ENCODE measurements around the gene JAG1. TPM values are rescaled to one million over a fixed set of nuclear protein-coding genes. Genes with fewer than 3 reads are reported as not detected.

Gene JAG1
- total RNA-seq, 4 donors from 2014 or later: 89.6 to 182 (median 123) TPM

DNA sequence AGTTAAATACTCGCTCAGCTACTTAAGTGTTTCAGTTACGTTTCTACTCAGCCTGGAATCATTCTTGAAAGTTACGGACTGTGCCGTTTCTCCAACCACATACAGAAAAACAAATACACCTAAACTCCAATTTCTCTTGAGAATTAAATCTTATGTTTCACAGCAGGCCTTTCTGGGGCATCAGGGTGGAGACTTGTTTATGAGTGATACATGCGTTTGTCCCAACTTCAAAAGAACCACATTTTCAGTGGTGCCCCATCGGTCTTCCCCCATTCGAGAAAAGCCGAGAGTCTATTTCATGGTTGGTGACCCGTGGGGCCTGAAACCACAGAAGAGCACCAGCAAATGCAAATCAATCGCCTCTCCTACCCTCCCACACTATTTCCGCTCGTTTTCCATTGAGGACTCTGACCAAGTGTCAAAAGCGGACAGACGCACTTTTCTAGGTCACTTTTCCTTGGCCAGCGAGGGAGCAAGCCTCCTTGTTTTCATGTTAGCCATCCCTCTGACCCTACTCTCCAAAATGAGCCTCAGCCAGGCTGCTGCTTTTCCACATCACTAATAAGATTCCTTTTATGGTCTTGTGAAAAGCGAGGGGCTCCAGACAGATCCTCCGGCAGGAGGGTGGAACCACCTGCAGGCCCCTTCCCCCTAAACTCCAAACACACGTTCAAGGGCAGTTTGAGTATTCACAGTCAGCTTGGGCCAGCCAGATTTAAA is 3.1 kb downstream of the JAG1 start:
- DNase-seq: no peak
- Histone ChIP-seq H3K4me3 (peak overlapping the region; percentile 92 to 97 (median 94)), H3K27me3 (no peaks in the 10 kb centered on the region), H3K27ac (peak overlapping the region; percentile 97 to 100 (median 98)), H3K4me1 (peaks cover 24 to 73% (median 50%) of the 10 kb centered on the region in 3 donors), H3K9me3 (no peaks in the 10 kb centered on the region), H3K36me3 (peaks cover 4 to 42% (median 7%) of the 10 kb centered on the region in 3 donors)
- WGBS, 2 donors: 6 to 15% methylated on average over 17 of the region's 18 CpGs
- TF ChIP-seq, protein P1, sequence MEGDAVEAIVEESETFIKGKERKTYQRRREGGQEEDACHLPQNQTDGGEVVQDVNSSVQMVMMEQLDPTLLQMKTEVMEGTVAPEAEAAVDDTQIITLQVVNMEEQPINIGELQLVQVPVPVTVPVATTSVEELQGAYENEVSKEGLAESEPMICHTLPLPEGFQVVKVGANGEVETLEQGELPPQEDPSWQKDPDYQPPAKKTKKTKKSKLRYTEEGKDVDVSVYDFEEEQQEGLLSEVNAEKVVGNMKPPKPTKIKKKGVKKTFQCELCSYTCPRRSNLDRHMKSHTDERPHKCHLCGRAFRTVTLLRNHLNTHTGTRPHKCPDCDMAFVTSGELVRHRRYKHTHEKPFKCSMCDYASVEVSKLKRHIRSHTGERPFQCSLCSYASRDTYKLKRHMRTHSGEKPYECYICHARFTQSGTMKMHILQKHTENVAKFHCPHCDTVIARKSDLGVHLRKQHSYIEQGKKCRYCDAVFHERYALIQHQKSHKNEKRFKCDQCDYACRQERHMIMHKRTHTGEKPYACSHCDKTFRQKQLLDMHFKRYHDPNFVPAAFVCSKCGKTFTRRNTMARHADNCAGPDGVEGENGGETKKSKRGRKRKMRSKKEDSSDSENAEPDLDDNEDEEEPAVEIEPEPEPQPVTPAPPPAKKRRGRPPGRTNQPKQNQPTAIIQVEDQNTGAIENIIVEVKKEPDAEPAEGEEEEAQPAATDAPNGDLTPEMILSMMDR (IDR thresholded peaks at IDR 0.05): no peak
- TF ChIP-seq POLR2A (IDR thresholded peaks at IDR 0.05): no peak
- intact Hi-C loops (cut with DNase I): loop anchor here (10.0 kb wide), 2 partner anchors 534 to 604 kb away; no protein-coding TSS in a partner anchor

DNA sequence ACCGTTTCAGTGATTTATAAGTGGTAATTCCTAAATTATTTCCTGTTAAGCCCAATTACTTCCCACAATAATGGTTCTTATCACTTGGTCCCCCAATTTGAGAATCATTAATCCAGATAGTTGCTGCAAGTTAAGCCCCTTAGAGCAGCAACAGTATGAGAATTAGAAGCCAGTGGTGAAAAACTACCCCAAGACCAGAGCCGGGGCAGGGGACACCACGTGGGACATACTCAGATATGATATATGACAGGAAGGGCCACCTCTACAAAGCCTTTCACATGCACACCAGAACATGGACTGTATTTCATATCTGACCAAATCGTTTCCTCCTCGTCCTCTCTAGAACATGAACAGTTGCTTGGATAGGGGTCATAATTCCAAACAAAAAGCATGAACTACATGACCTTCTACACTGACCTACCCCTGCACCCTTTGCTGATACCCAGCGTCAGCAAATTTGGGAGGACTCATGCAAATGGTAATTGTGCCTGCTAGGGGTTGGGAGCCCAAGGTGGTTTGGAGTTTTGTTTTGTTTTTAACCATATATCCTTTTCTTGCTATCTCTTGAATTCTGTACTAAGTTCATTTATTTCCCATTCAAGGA is 3.9 kb downstream of the JAG1 start:
- WGBS, 2 donors: 10 to 11% methylated on average over 6 of the region's 6 CpGs
- no peak for DNase-seq
- TF ChIP-seq POLR2A (IDR thresholded peaks at IDR 0.05): no peak
- TF ChIP-seq, protein P1 (IDR thresholded peaks at IDR 0.05): no peak
- H3K27ac ChIP-seq: peak overlapping the region; percentile 97 to 100 (median 98)
- H3K4me1 ChIP-seq: peaks cover 25 to 73% (median 51%) of the 10 kb centered on the region in 3 donors
- H3K27me3 ChIP-seq: no peaks in the 10 kb centered on the region
- H3K9me3 ChIP-seq: no peaks in the 10 kb centered on the region
- intact Hi-C loops (cut with DNase I): loop anchor here (10.0 kb wide), 4 partner anchors 75 to 605 kb away; no protein-coding TSS in a partner anchor
- peak overlapping the region; percentile 92 to 97 (median 94) for H3K4me3 ChIP-seq
- H3K36me3 ChIP-seq: peaks cover 4 to 42% (median 7%) of the 10 kb centered on the region in 3 donors

DNA sequence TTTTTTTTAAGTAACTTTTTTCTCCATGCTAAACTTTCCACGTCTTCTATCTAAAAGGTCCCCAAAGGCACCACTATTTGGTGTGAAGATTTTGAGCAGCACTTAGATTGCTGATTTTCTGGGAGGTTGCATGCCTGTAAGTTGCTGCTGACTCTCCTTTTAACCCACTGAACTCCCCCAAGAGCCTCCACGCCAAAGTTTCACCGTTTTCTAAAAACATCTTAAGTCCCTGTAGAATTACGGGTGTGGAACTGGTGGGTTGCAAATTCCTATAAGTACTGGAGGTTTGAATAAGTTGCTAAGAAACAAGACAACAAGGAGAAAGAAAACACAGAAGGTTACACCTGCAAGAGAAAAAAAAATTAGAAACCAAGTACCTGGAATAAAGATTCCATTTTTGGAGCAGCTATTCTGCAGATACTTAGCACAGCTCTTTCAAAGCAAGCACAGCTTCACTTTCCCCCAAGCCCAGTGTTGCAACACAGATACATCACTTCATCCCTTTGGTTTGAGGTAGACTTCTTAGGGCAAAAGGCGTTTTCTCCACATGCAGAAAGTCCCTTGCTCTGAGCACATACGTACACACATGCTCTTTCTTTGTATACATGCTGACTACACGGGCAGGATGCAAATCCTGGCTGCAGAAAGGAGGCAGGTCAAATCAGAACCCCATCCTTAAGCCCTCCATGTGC is 5.0 kb downstream of the JAG1 start:
- H3K36me3 ChIP-seq: peaks cover 4 to 51% (median 7%) of the 10 kb centered on the region in 3 donors
- peaks cover 30 to 81% (median 60%) of the 10 kb centered on the region in 3 donors for H3K4me1 ChIP-seq
- no peaks in the 10 kb centered on the region for H3K27me3 ChIP-seq
- peak overlapping the region; percentile 55 to 97 (median 93) for H3K4me3 ChIP-seq
- H3K27ac ChIP-seq: peak overlapping the region; percentile 70 to 100 (median 98)
- intact Hi-C loops (cut with DNase I): loop anchor here (10.0 kb wide), 2 partner anchors 74 to 114 kb away; no protein-coding TSS in a partner anchor
- H3K9me3 ChIP-seq: no peaks in the 10 kb centered on the region
- DNase-seq: no peak
- 28 to 31% methylated on average over 7 of the region's 7 CpGs for WGBS, 2 donors
- TF ChIP-seq, protein P1 (IDR thresholded peaks at IDR 0.05): no peak
- TF ChIP-seq POLR2A (IDR thresholded peaks at IDR 0.05): no peak

DNA sequence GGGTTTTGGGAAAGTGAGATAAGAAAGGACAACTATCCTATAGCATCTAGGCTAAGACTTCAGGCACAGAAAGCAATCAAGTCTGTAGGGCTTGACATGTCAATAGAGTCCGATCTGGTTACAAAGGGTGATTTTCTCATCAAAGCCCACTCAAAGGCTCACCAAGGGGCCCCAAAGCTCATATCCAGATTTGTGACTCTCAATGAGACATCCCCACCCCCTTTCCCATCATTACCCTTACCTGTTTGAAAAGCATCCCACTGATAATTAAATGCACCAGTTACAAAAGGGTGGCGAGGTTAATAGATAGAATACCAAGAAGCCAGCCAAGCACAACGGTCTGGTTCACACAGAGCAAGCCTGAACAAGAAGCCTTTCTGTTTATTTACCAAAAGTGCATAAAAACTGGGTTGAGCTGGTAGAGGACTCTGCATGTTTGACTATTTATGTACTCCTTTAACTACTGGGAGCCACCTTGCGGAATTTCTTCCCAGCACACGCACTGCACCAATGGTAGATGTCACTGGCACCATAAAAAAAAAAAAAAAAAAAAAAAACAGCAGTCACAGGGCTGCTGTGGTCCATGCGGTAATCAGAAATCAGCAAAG is 6.1 kb downstream of the JAG1 start:
- intact Hi-C loops (cut with DNase I): loop anchor here (10.0 kb wide), 2 partner anchors 73 to 113 kb away; no protein-coding TSS in a partner anchor

More for the DNA sequence above, 6.1 kb downstream of the JAG1 start:
- TF ChIP-seq, protein P1 (IDR thresholded peaks at IDR 0.05): peak in 3 of 6 experiments; percentile 18 to 33 (median 30)
- no peak for TF ChIP-seq POLR2A (IDR thresholded peaks at IDR 0.05)
- peak overlapping the region; percentile 83 to 100 (median 98) for H3K27ac ChIP-seq
- H3K4me1 ChIP-seq: peaks cover 34 to 92% (median 70%) of the 10 kb centered on the region in 3 donors
- peak overlapping the region; percentile 3 to 94 (median 74) for H3K4me3 ChIP-seq
- H3K9me3 ChIP-seq: no peaks in the 10 kb centered on the region
- H3K36me3 ChIP-seq: peaks cover 4 to 60% (median 10%) of the 10 kb centered on the region in 3 donors
- no peak for DNase-seq
- H3K27me3 ChIP-seq: no peaks in the 10 kb centered on the region
- whole genome bisulfite sequencing, 2 donors: 39 to 47% methylated on average over 6 of the region's 6 CpGs
